ENCODE measurements around the gene TXNDC2. TPM values are rescaled to one million over a fixed set of nuclear protein-coding genes. Genes with fewer than 3 reads are reported as not detected.

TXNDC2 gene
- total RNA-seq, 1 experiment from 2014 or later, result 0.12 TPM

DNA sequence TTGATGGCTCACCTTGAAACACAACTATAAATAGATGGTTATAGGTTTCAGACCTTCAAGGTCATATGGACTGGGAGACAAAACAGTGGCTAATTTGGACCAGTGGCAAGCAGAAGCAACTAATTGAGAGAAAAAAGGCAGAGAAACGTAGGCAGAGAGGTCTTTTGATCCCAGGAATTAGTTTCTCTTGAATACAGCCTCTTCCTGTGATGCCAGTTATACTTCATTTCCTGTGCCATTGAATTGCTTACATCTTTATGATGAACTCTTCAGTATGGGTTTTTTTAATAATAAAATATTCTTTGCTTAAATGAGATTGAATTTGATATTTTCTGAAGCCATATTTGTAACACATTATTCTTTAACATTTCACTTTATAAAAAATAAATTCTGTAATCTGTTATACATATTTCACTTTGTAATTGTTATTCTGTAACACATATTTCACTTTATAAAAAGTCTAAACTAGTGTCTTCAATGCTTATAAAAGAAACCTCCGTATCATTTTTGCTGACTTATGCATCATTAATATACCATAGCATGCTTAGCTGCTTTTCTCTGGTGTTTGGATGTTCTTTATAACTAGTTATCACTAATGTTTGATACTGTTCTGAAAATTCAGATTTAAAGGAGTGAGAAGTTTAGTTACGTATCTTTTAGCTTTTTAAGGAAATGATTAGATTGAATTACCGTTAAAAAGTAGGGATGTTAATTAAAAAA, 37.0 kb downstream of the TXNDC2 start:
- Histone ChIP-seq H3K36me3 (ENCODE audit: control insufficient read depth in 1 of 2, insufficient read depth in 2 of 2, low read length in 2 of 2) (no peaks in the 10 kb centered on the region), H3K27me3 (ENCODE audit: insufficient read depth, low read length) (no peaks in the 10 kb centered on the region), H4K20me1 (ENCODE audit: insufficient read depth) (peaks cover 81% of the 10 kb centered on the region), H3K79me2 (ENCODE audit: insufficient read depth, low read length) (peaks cover 100% of the 10 kb centered on the region), H3K4me2 (ENCODE audit: low read length) (no peak overlapping the region), H3K9me3 (ENCODE audit: control insufficient read depth in 1 of 2, insufficient read depth in 1 of 2, low read depth in 1 of 2, low read length in 2 of 2) (no peaks in the 10 kb centered on the region), H3K4me3 (replicated peaks in 1 of 2; ENCODE audit: low read depth in 1 of 2, low read length in 2 of 2) (no peak overlapping the region), H3K9ac (ENCODE audit: low read length) (no peak overlapping the region), H3K4me1 (ENCODE audit: control insufficient read depth in 1 of 2, insufficient read depth in 2 of 2, low read length in 2 of 2) (peaks cover 28 to 49% of the 10 kb centered on the region in 2 experiments), H3K27ac (ENCODE audit: low read depth, low read length) (no peak overlapping the region), H2AFZ (ENCODE audit: low read depth, low read length, poor library complexity, severe bottlenecking) (no peak overlapping the region), H3K9me2 (ENCODE audit: insufficient read depth) (no peaks in the 10 kb centered on the region)
- no peak for TF ChIP-seq EZH2phosphoT487 (IDR thresholded peaks at IDR 0.05; ENCODE audit: borderline replicate concordance)
- TF ChIP-seq ZNF274 (IDR thresholded peaks at IDR 0.05; ENCODE audit: low read depth, low read length), result no peak
- no peak for TF ChIP-seq EGR1 (IDR thresholded peaks at IDR 0.05; ENCODE audit: low read depth)
- TF ChIP-seq, protein P1, sequence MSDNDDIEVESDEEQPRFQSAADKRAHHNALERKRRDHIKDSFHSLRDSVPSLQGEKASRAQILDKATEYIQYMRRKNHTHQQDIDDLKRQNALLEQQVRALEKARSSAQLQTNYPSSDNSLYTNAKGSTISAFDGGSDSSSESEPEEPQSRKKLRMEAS (IDR thresholded peaks at IDR 0.05), result no peak
- TF ChIP-seq, protein P2, sequence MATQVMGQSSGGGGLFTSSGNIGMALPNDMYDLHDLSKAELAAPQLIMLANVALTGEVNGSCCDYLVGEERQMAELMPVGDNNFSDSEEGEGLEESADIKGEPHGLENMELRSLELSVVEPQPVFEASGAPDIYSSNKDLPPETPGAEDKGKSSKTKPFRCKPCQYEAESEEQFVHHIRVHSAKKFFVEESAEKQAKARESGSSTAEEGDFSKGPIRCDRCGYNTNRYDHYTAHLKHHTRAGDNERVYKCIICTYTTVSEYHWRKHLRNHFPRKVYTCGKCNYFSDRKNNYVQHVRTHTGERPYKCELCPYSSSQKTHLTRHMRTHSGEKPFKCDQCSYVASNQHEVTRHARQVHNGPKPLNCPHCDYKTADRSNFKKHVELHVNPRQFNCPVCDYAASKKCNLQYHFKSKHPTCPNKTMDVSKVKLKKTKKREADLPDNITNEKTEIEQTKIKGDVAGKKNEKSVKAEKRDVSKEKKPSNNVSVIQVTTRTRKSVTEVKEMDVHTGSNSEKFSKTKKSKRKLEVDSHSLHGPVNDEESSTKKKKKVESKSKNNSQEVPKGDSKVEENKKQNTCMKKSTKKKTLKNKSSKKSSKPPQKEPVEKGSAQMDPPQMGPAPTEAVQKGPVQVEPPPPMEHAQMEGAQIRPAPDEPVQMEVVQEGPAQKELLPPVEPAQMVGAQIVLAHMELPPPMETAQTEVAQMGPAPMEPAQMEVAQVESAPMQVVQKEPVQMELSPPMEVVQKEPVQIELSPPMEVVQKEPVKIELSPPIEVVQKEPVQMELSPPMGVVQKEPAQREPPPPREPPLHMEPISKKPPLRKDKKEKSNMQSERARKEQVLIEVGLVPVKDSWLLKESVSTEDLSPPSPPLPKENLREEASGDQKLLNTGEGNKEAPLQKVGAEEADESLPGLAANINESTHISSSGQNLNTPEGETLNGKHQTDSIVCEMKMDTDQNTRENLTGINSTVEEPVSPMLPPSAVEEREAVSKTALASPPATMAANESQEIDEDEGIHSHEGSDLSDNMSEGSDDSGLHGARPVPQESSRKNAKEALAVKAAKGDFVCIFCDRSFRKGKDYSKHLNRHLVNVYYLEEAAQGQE (IDR thresholded peaks at IDR 0.05; ENCODE audit: low read depth), result no peak
- no peak for TF ChIP-seq POLR2AphosphoS5 (IDR thresholded peaks at IDR 0.05; ENCODE audit: low read depth, low read length)
- no peak for TF ChIP-seq ELF1 (IDR thresholded peaks at IDR 0.05; ENCODE audit: borderline replicate concordance, low read depth)
- TF ChIP-seq, protein P3, sequence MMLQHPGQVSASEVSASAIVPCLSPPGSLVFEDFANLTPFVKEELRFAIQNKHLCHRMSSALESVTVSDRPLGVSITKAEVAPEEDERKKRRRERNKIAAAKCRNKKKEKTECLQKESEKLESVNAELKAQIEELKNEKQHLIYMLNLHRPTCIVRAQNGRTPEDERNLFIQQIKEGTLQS (IDR thresholded peaks at IDR 0.05), result no peak
- no peak for TF ChIP-seq ZFX (IDR thresholded peaks at IDR 0.05)
- TF ChIP-seq, protein P4, sequence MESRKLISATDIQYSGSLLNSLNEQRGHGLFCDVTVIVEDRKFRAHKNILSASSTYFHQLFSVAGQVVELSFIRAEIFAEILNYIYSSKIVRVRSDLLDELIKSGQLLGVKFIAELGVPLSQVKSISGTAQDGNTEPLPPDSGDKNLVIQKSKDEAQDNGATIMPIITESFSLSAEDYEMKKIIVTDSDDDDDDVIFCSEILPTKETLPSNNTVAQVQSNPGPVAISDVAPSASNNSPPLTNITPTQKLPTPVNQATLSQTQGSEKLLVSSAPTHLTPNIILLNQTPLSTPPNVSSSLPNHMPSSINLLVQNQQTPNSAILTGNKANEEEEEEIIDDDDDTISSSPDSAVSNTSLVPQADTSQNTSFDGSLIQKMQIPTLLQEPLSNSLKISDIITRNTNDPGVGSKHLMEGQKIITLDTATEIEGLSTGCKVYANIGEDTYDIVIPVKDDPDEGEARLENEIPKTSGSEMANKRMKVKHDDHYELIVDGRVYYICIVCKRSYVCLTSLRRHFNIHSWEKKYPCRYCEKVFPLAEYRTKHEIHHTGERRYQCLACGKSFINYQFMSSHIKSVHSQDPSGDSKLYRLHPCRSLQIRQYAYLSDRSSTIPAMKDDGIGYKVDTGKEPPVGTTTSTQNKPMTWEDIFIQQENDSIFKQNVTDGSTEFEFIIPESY (IDR thresholded peaks at IDR 0.05; ENCODE audit: extremely low read depth, insufficient replicate concordance, low read length), result no peak
- TF ChIP-seq JUND (IDR thresholded peaks at IDR 0.05), result no peak
- TF ChIP-seq, protein P5, sequence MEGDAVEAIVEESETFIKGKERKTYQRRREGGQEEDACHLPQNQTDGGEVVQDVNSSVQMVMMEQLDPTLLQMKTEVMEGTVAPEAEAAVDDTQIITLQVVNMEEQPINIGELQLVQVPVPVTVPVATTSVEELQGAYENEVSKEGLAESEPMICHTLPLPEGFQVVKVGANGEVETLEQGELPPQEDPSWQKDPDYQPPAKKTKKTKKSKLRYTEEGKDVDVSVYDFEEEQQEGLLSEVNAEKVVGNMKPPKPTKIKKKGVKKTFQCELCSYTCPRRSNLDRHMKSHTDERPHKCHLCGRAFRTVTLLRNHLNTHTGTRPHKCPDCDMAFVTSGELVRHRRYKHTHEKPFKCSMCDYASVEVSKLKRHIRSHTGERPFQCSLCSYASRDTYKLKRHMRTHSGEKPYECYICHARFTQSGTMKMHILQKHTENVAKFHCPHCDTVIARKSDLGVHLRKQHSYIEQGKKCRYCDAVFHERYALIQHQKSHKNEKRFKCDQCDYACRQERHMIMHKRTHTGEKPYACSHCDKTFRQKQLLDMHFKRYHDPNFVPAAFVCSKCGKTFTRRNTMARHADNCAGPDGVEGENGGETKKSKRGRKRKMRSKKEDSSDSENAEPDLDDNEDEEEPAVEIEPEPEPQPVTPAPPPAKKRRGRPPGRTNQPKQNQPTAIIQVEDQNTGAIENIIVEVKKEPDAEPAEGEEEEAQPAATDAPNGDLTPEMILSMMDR (IDR thresholded peaks at IDR 0.05 in 2 of 3, conservative IDR thresholded peaks at IDR 0.05 in 1 of 3; ENCODE audit: borderline replicate concordance in 1 of 3, insufficient read depth in 1 of 3, low read depth in 2 of 3, low read length in 2 of 3), result no peak
- TF ChIP-seq SRF (IDR thresholded peaks at IDR 0.05; ENCODE audit: low read depth), result no peak
- no peak for TF ChIP-seq CEBPB (IDR thresholded peaks at IDR 0.05; ENCODE audit: low read depth)
- no peak for TF ChIP-seq FOSL1 (IDR thresholded peaks at IDR 0.05; ENCODE audit: low read depth)
- TF ChIP-seq RAD21 (IDR thresholded peaks at IDR 0.05; ENCODE audit: low read depth), result no peak
- no peak for TF ChIP-seq TCF7L2 (IDR thresholded peaks at IDR 0.05; ENCODE audit: borderline replicate concordance, extremely low read depth, insufficient read depth, insufficient read length)
- no peak for TF ChIP-seq CBX3 (IDR thresholded peaks at IDR 0.05; ENCODE audit: low read depth)
- no peak for TF ChIP-seq SIN3A (IDR thresholded peaks at IDR 0.05; ENCODE audit: low read depth)
- ATAC-seq (no peak), DNase-seq (ENCODE audit: low read depth, low spot score) (no peak)
- CTCF ChIA-PET, result no interaction called here
- RAD21 ChIA-PET (ENCODE audit: low non-redundant PET in 1 of 2, low total read pairs in 2 of 2, uncharacterized antibody in 2 of 2, unreplicated experiment in 2 of 2), result no interaction called here
- POLR2A ChIA-PET, result no interaction called here
- no TSS peak for BruUV-seq (replicated peaks)
- intact Hi-C loops (cut with micrococcal nuclease), result no loop called here

Data from HCT116 (cell line).